HAP-1 (cell line): ENCODE data around the gene WDR81.
"Not testable (repeated sequence)": the region's sequence is repeated elsewhere in the genome, so short reads cannot be mapped to it uniquely, and the experiment has no call there.

Experiments used
- DNase-seq, 2 experiments: peaks; one replicate each; pipeline ENCODE4 v3.0.0-alpha.2; 2016 to 2020; ENCODE audit warnings: low spot score in 2 of 2
- H3K27me3 ChIP-seq: fragments of 250-450 bp; sonication (Bioruptor Pico); 2 replicates; pipeline ENCODE4 v1.5.1; 2020; ENCODE audit warnings: low read depth, mild to moderate bottlenecking, moderate library complexity
- H3K36me3 ChIP-seq: fragments of 250-450 bp; sonication (Bioruptor Pico); replicated peaks from 2 replicates; pipeline ENCODE4 v1.5.1; 2020; ENCODE audit warnings: mild to moderate bottlenecking
- H3K4me1 ChIP-seq: fragments of 250-450 bp; sonication (Bioruptor Pico); 2 replicates; pipeline ENCODE4 v1.5.1; 2020; ENCODE audit warnings: mild to moderate bottlenecking
- H3K4me3 ChIP-seq: fragments of 250-450 bp; sonication (Bioruptor Pico); 2 replicates; pipeline ENCODE4 v1.5.1; 2020; ENCODE audit warnings: mild to moderate bottlenecking, moderate library complexity
- H3K9me3 ChIP-seq: fragments of 250-450 bp; sonication (Bioruptor Pico); 2 replicates; pipeline ENCODE4 v1.5.1; 2020; ENCODE audit warnings: mild to moderate bottlenecking, moderate library complexity
- in situ Hi-C: fragments of 300-500 bp; cut with MboI; formaldehyde crosslinking; loops from 3 replicates; pipeline ENCODE4 v1.14.3; 2020; ENCODE audit warnings: low sequenced_read_pairs, inconsistent platforms, mixed read lengths

WDR81 gene

DNA sequence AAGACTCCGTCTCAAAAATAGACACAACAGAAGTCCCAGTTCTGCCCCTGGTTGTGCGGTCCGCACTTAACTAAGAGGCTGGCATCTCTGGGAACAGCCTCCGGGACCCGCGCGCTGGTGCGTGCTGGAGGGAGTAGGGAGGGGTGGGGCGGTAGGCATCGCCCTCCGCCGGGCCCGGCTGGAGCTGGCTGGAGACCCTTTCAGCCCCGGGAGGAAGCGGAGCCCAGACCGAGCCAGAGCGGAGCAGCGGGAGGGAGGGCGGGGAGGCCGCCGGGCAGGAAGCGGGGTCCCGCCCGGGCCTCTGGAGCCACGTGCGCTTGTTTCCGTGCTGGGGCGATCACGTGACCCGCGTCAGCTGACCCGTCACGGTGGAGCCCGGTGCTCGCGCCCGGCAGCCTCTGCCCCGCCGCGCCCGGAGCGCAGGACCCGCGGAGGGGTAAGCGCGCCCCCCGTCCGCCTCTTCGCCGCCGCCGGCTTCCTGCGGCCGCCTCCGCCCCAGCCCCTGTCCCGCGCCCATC is at the start of gene WDR81:
TSS of gene WDR81 (plus strand) at position 354 of the 518 bp plus-strand sequence. CDS start 256 bp downstream, outside the sequence.
- Histone ChIP-seq H3K4me1 (peaks cover 11% of the 10 kb centered on the region), H3K36me3 (peaks cover 4% of the 10 kb centered on the region), H3K27me3 (no peaks in the 10 kb centered on the region), H3K4me3 (peak within 1 kb of the TSS; percentile 51), H3K9me3 (no peaks in the 10 kb centered on the region)
- DNase-seq: peak; percentile 83 to 91
- in situ Hi-C loops: no loop called here

- Histone ChIP-seq H3K27me3 (no peaks in the 10 kb centered on the region), H3K4me1 (no peaks in the 10 kb centered on the region), H3K9me3 (no peaks in the 10 kb centered on the region), H3K4me3 (no peak overlapping the region), H3K36me3 (peaks cover 98% of the 10 kb centered on the region)
- no peak for DNase-seq
- in situ Hi-C loops: no loop called here
Measured at GRCh38 chr17:1676401-1676800, 48.1 kb upstream of the WDR81 start.

GRCh38 chr17:1683459-1683858 is 41.0 kb upstream of the WDR81 start:
- Histone ChIP-seq H3K27me3 (no peaks in the 10 kb centered on the region), H3K36me3 (peaks cover 52% of the 10 kb centered on the region), H3K9me3 (no peaks in the 10 kb centered on the region), H3K4me3 (peak overlapping the region; percentile 99), H3K4me1 (peaks cover 8% of the 10 kb centered on the region)
- no peak for DNase-seq
- in situ Hi-C loops: no loop called here

GRCh38 chr17:1684378-1685189 is 39.9 kb upstream of the WDR81 start, which contains the start of gene PRPF8:
TSS of gene PRPF8 (minus strand) at chr17:1684867. CDS start at chr17:1684571, 296 bp downstream.
- Histone ChIP-seq H3K4me1 (peaks cover 8% of the 10 kb centered on the region), H3K4me3 (peak within 1 kb of the TSS; percentile 99)

GRCh38 chr17:1686086-1686485 is 38.4 kb upstream of the WDR81 start:
- Histone ChIP-seq H3K27me3 (no peaks in the 10 kb centered on the region), H3K9me3 (no peaks in the 10 kb centered on the region), H3K4me3 (no peak overlapping the region), H3K4me1 (peaks cover 8% of the 10 kb centered on the region), H3K36me3 (peaks cover 26% of the 10 kb centered on the region)
- in situ Hi-C loops: no loop called here
- DNase-seq: no peak

More at GRCh38 chr17:1684378-1685189, 39.9 kb upstream of the WDR81 start, which contains the start of gene PRPF8:
- no peaks in the 10 kb centered on the region for H3K9me3 ChIP-seq
- H3K27me3 ChIP-seq: no peaks in the 10 kb centered on the region
- in situ Hi-C loops: no loop called here
- peaks cover 41% of the 10 kb centered on the region for H3K36me3 ChIP-seq
- peak; percentile 96 to 98 for DNase-seq

GRCh38 chr17:1688405-1688804 is 36.1 kb upstream of the WDR81 start:
- H3K4me3 ChIP-seq, in situ Hi-C loops, H3K36me3 ChIP-seq, DNase-seq, H3K4me1 ChIP-seq, H3K27me3 ChIP-seq, H3K9me3 ChIP-seq: not testable (repeated sequence)

DNA sequence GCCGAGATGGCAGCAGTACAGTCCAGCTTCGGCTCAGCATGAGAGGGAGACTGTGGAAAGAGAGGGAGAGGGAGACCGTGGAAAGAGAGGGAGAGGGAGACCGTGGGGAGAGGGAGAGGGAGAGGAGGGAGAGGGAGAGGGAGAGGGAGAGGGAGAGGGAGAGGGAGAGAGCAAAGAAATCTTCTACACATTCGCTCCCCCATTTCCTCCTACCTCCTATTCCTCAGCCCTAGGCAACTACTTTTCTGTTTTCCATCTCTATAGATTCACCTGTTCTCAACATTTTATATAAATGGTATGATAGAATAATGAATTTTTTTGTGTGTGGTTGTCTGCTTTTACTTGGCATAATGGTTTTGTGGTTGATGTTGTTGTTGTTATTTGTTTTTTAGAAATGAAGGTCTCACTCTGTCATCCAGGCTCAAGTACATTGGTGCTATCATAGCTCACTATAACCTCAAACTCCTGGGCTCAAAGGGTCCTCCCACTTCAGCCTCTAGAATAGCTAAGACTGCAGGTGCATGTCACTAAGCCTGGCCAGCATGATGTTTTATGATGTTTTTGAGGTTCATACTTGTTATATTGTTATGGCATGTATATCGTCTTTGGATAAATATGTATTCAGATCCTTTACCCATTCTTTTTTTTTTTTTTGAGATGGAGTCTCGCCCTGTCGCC is 33.8 kb upstream of the WDR81 start:
- DNase-seq: no peak
- no peaks in the 10 kb centered on the region for H3K9me3 ChIP-seq
- H3K4me1 ChIP-seq: no peaks in the 10 kb centered on the region
- no peaks in the 10 kb centered on the region for H3K36me3 ChIP-seq
- H3K27me3 ChIP-seq: no peaks in the 10 kb centered on the region
- H3K4me3 ChIP-seq: no peak overlapping the region
- in situ Hi-C loops: no loop called here

DNA sequence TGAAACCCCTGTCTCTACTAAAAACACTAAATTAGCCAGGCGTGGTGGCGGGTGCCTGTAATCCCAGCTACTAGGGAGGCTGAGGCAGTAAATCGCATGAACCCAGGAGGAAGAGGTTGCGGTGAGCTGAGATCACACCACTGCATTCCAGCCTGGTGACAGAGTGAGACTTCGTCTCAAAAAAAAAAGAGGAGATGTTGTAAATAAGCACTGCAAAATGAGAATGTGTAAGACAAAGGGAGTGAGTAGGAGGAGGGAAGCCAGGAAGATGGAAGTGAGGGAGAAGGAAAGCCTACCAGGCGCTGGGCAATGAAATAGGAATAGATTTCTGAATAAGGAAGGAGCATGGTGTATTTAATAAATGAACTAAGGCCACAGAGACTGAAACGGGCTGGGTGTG is 31.2 kb upstream of the WDR81 start:
- Histone ChIP-seq H3K36me3 (no peaks in the 10 kb centered on the region), H3K9me3 (no peaks in the 10 kb centered on the region), H3K4me1 (no peaks in the 10 kb centered on the region), H3K4me3 (no peak overlapping the region), H3K27me3 (no peaks in the 10 kb centered on the region)
- no peak for DNase-seq
- in situ Hi-C loops: no loop called here

DNA sequence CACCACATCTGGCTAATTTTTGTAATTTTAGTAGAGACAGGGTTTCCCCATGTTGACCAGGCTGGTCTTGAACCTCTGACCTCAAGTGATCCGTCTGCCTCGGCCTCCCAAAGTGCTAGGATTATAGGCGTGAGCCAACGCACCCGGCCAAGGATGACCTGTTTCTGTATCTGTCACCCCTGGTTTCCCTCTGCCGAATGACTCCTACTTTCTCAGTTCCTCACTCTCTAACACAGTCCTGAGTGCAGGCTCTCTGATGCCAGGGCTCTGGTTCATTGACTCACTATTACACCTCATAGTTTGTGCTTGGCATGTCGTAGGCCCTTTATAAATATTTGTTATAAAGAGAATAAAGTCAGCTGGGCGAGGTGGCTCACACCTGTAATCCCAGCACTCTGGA is 29.1 kb upstream of the WDR81 start:
- in situ Hi-C loops: no loop called here
- no peaks in the 10 kb centered on the region for H3K36me3 ChIP-seq
- H3K9me3 ChIP-seq: no peaks in the 10 kb centered on the region
- H3K4me3 ChIP-seq: no peak overlapping the region
- no peaks in the 10 kb centered on the region for H3K27me3 ChIP-seq
- no peak for DNase-seq
- no peaks in the 10 kb centered on the region for H3K4me1 ChIP-seq

DNA sequence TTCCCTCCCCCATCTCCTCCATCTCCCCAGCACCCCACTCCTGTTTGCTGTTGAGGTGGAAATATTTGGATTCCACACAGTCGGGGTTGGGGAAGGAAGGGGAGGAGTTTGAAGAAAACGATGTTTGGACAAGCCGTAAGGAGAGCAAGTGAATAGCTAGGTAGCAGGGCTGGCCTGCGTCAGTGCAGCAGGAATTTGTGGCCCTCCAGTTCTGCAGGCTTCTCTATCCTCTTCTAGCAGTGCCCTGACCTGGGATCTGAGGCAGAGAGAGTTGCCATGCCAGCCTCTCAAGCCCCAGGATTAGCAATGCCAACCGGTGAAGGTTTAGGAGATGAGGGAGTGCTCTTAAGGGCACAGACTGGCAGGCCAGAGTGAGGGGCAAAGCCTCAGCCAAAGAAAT is 26.8 kb upstream of the WDR81 start:
- in situ Hi-C loops: no loop called here
- no peaks in the 10 kb centered on the region for H3K27me3 ChIP-seq
- no peak for DNase-seq
- H3K4me3 ChIP-seq: no peak overlapping the region
- no peaks in the 10 kb centered on the region for H3K36me3 ChIP-seq
- H3K9me3 ChIP-seq: no peaks in the 10 kb centered on the region
- H3K4me1 ChIP-seq: no peaks in the 10 kb centered on the region

DNA sequence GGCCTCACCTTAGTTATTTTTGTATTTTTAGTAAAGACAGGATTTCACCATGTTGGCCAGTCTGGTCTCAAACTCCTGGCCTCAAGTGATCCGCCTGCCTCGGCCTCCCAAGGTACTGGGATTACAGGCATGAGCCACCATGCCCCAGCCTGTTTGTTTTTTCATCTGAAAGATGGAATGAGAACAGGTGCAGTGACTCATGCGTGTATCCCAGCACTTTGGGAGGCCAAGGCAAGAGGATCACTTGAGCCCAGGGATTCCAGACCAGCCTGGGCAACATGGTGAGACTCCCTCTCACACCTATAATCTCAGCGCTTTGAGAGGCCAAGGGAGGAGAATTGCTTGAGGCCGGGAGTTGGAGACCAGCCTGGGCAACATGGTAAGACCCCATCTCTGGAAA is 24.6 kb upstream of the WDR81 start:
- H3K9me3 ChIP-seq, H3K4me1 ChIP-seq, H3K36me3 ChIP-seq, H3K4me3 ChIP-seq, H3K27me3 ChIP-seq, DNase-seq, in situ Hi-C loops: not testable (repeated sequence)

DNA sequence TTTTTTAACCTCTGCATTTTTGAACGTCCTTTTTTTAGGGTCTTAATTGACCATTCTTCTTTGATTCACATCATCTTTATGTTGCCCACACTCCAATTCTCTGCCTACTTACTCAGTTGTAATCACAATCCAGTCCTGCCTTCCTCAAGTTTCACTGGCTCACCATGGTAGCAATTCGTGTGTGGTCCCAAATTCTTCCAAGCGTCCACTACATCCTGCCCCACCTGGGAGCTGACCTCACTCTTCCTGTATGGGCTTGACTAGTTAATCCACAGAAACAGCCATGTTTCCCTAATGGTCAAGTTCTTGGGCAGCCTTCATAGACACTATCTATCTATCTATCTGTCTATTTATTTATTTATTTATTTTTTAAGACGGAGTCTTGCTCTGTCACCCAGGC is 21.4 kb upstream of the WDR81 start:
- DNase-seq: no peak
- in situ Hi-C loops: no loop called here
- no peaks in the 10 kb centered on the region for H3K36me3 ChIP-seq

GRCh38 chr17:1705004-1705403 is 19.5 kb upstream of the WDR81 start:
- H3K4me3 ChIP-seq: no peak overlapping the region
- in situ Hi-C loops: no loop called here
- no peaks in the 10 kb centered on the region for H3K4me1 ChIP-seq
- no peaks in the 10 kb centered on the region; the same call in 1 of the 2 replicates for H3K27me3 ChIP-seq
- DNase-seq: no peak
- no peaks in the 10 kb centered on the region for H3K9me3 ChIP-seq
- no peaks in the 10 kb centered on the region for H3K36me3 ChIP-seq

More for the DNA sequence above, 21.4 kb upstream of the WDR81 start:
- no peaks in the 10 kb centered on the region for H3K9me3 ChIP-seq
- H3K4me3 ChIP-seq: no peak overlapping the region
- no peaks in the 10 kb centered on the region; the same call in 1 of the 2 replicates for H3K27me3 ChIP-seq
- H3K4me1 ChIP-seq: no peaks in the 10 kb centered on the region

DNA sequence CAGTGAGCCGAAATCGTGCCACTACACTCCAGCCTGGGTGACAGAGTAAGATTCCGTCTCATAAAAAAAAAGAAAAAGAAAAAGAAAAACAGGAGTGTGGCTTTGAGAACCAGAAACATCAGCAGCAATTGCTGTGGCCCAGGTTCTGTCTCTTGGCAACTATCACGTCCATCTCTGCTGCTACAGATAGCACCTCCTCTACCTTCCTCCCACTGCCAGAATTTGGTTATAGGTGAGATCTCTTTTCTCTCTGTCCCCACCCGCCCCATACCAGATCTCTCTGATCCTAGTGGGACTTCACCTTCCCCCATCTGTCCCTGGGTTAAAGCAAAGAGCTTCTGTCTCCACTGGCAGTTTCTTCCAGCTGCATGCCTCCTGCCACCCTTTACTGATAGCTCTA is 17.4 kb upstream of the WDR81 start:
- no peak for DNase-seq
- H3K4me1 ChIP-seq: no peaks in the 10 kb centered on the region; the same call in 1 of the 2 replicates
- H3K27me3 ChIP-seq: no peaks in the 10 kb centered on the region; the same call in 1 of the 2 replicates
- in situ Hi-C loops: no loop called here
- no peaks in the 10 kb centered on the region for H3K9me3 ChIP-seq
- no peaks in the 10 kb centered on the region; the same call in 1 of the 2 replicates for H3K36me3 ChIP-seq
- H3K4me3 ChIP-seq: no peak overlapping the region
